ENCODE measurements around the gene KCNJ9.

DNA sequence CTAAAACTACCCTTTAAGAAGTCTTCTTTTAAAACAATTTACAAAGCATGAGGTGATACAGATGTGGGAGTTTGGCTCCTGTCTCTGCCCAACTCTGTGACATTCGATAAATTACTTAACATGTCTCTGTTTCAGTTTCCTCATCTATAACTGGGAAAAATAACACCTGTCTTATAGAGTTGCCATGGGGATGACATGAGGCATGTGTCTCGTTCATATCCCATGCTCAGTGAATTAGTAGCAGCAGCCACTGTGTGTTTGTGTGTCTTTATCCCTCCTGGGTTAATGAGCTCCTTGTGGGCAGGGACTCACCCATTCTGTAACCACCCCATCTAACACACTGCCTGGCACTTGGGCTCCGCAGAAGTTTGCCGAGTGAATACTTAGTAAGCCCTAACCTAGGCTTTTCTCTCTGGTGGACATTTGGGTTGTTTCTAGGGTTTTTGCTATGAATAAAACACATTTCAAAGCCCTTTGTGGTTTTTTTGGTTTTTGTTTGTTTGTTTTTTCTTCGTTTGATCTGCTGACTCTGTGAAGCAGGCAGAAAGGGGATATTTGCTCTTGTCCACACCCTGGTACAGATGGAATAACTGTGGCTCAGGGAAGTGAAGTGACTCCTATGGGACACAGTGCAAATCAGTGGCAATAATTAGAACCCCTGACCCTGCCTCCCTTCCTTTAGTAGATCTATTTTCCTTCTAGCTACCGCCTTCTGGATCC is 797 bp upstream of the KCNJ9 start:
- TF ChIP-seq, protein P1, sequence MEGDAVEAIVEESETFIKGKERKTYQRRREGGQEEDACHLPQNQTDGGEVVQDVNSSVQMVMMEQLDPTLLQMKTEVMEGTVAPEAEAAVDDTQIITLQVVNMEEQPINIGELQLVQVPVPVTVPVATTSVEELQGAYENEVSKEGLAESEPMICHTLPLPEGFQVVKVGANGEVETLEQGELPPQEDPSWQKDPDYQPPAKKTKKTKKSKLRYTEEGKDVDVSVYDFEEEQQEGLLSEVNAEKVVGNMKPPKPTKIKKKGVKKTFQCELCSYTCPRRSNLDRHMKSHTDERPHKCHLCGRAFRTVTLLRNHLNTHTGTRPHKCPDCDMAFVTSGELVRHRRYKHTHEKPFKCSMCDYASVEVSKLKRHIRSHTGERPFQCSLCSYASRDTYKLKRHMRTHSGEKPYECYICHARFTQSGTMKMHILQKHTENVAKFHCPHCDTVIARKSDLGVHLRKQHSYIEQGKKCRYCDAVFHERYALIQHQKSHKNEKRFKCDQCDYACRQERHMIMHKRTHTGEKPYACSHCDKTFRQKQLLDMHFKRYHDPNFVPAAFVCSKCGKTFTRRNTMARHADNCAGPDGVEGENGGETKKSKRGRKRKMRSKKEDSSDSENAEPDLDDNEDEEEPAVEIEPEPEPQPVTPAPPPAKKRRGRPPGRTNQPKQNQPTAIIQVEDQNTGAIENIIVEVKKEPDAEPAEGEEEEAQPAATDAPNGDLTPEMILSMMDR (conservative IDR thresholded peaks at IDR 0.05) = no peak
- no peak for TF ChIP-seq EZH2 (IDR thresholded peaks at IDR 0.05; ENCODE audit: low read depth)

Data from PC-9 (cell line).